Measurements from ENCODE around the gene PLPP4. TPM values are rescaled to one million over a fixed set of nuclear protein-coding genes. Genes with fewer than 3 reads are reported as not detected.

PLPP4 gene
- total RNA-seq, 1 experiment from 2014 or later: not detected

DNA sequence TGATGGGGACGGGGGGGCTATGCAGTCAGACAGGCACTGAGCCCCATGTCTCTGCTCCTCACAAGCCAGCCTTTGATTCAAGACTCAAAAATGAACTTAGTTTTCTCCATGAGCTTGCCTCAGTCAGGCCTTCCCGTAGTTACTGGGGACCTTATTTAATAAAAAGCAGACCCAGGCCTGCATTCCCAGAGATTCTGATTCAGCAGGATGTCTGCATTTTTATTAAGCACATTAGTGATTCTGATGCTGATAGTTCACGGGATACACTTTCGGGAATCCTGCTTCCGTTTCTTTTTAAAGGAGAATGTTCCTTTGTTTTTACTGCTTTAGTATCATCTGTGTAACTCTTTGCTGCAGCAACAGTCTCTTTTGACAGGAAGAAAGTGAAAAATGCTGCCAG is 28.3 kb upstream of the PLPP4 start:
- Histone ChIP-seq H3T11ph (ENCODE audit: low read length) (no peak overlapping the region), H2BK12ac (ENCODE audit: insufficient read length, low read depth, low read length) (no peak overlapping the region), H3K4ac (ENCODE audit: low read depth, low read length) (no peak overlapping the region), H3K9me3 (ENCODE audit: control insufficient read depth, low read depth, low read length) (no peaks in the 10 kb centered on the region), H2BK20ac (ENCODE audit: low read depth, low read length, poor library complexity, severe bottlenecking) (no peak overlapping the region), H3K4me2 (ENCODE audit: insufficient read depth, insufficient read length, low read length) (no peak overlapping the region), H3K27me3 (ENCODE audit: insufficient read depth, low read length) (no peaks in the 10 kb centered on the region), H3K9ac (ENCODE audit: extremely low read depth, insufficient read length, low read length) (no peak overlapping the region), H3K56ac (ENCODE audit: insufficient read length, low read depth, low read length) (no peak overlapping the region), H2AK5ac (ENCODE audit: insufficient read length, low read length) (no peak overlapping the region), H2BK15ac (ENCODE audit: low read depth, low read length) (no peak overlapping the region), H2BK5ac (ENCODE audit: insufficient read length, low read length) (no peak overlapping the region), H3K14ac (ENCODE audit: insufficient read depth, low read length) (no peak overlapping the region), H3K18ac (ENCODE audit: insufficient read length, low read depth, low read length) (no peak overlapping the region), H3K4me1 (ENCODE audit: insufficient read depth, low read length) (no peaks in the 10 kb centered on the region), H4K91ac (ENCODE audit: insufficient read length, low read depth, low read length) (no peak overlapping the region), H3K79me2 (ENCODE audit: insufficient read depth, low read length) (no peaks in the 10 kb centered on the region), H2AFZ (ENCODE audit: low read length) (no peak overlapping the region), H3K23ac (ENCODE audit: insufficient read length, low read depth, low read length) (no peak overlapping the region), H2BK120ac (ENCODE audit: low read depth, low read length, poor library complexity, severe bottlenecking) (no peak overlapping the region), H4K5ac (ENCODE audit: insufficient read length, low read depth, low read length) (no peak overlapping the region), H4K20me1 (ENCODE audit: control insufficient read depth, insufficient read depth, insufficient read length) (no peaks in the 10 kb centered on the region), H3K27ac (ENCODE audit: insufficient read length, low read depth, low read length) (no peak overlapping the region), H3K23me2 (ENCODE audit: insufficient read length, low read depth, low read length, poor library complexity, severe bottlenecking) (peaks cover 3% of the 10 kb centered on the region), H4K8ac (replicated peaks; ENCODE audit: insufficient read length, low read depth, low read length) (no peak overlapping the region), H3K79me1 (ENCODE audit: insufficient read depth, low read depth, low read length, poor library complexity, severe bottlenecking) (no peaks in the 10 kb centered on the region)
- TF ChIP-seq, protein P1, sequence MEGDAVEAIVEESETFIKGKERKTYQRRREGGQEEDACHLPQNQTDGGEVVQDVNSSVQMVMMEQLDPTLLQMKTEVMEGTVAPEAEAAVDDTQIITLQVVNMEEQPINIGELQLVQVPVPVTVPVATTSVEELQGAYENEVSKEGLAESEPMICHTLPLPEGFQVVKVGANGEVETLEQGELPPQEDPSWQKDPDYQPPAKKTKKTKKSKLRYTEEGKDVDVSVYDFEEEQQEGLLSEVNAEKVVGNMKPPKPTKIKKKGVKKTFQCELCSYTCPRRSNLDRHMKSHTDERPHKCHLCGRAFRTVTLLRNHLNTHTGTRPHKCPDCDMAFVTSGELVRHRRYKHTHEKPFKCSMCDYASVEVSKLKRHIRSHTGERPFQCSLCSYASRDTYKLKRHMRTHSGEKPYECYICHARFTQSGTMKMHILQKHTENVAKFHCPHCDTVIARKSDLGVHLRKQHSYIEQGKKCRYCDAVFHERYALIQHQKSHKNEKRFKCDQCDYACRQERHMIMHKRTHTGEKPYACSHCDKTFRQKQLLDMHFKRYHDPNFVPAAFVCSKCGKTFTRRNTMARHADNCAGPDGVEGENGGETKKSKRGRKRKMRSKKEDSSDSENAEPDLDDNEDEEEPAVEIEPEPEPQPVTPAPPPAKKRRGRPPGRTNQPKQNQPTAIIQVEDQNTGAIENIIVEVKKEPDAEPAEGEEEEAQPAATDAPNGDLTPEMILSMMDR (conservative IDR thresholded peaks at IDR 0.05): no peak
- peaks cover 7 to 8% of the 10 kb centered on the region in 2 experiments; a peak in 3 of 4 replicates for H3K4me1 Mint-ChIP-seq
- H3K27me3 Mint-ChIP-seq (ENCODE audit: low read depth): peaks cover 3% of the 10 kb centered on the region
- no peak overlapping the region for H3K27ac Mint-ChIP-seq
- H3K9me3 Mint-ChIP-seq: no peaks in the 10 kb centered on the region
- WGBS (ENCODE audit: extremely low coverage, insufficient read length, low lambda C conversion rate): no CpG with 5 or more reads among the region's 5 CpGs
- H3K36me3 Mint-ChIP-seq (ENCODE audit: insufficient read depth in 1 of 3, low read depth in 3 of 3): no peaks in the 10 kb centered on the region
- DNase-seq: no peak
- no peak overlapping the region for H3K4me3 Mint-ChIP-seq

All from H9 (cell line).